ENCODE results near the gene GAB1. TPM values are rescaled to one million over a fixed set of nuclear protein-coding genes. Genes with fewer than 3 reads are reported as not detected.

GAB1 gene
- total RNA-seq, 1 experiment from 2014 or later = 15.3 TPM

GRCh38 chr4:143363332-143363731 is 26.7 kb downstream of the GAB1 start:
- H3K9ac ChIP-seq (ENCODE audit: extremely low read depth, insufficient read length, low read length) = no peak overlapping the region
- Mint-ChIP-seq H3K4me3 (no peak overlapping the region), H3K36me3 (ENCODE audit: insufficient read depth in 1 of 3, low read depth in 3 of 3) (peaks cover 0 to 3% (median 2%) of the 10 kb centered on the region in 3 experiments; a peak in 2 of 7 replicates), H3K4me1 (peaks cover 42 to 48% of the 10 kb centered on the region in 2 experiments), H3K27me3 (ENCODE audit: low read depth) (no peaks in the 10 kb centered on the region), H3K27ac (peak overlapping the region in 2 of 3 experiments; percentile 32; a peak in 2 of 7 replicates), H3K9me3 (no peaks in the 10 kb centered on the region)
- no peak overlapping the region for H2BK5ac ChIP-seq (ENCODE audit: insufficient read length, low read length)
- no peak overlapping the region for H3K23ac ChIP-seq (ENCODE audit: insufficient read length, low read depth, low read length)
- no peak for TF ChIP-seq CTCF (conservative IDR thresholded peaks at IDR 0.05)
- no peak overlapping the region for H3T11ph ChIP-seq (ENCODE audit: low read length)
- H2AFZ ChIP-seq (ENCODE audit: low read length) = no peak overlapping the region
- no peaks in the 10 kb centered on the region for H4K20me1 ChIP-seq (ENCODE audit: control insufficient read depth, insufficient read depth, insufficient read length)
- H3K79me2 ChIP-seq (ENCODE audit: insufficient read depth, low read length) = peaks cover 1% of the 10 kb centered on the region; the same call in 1 of the 2 replicates
- H2AK5ac ChIP-seq (ENCODE audit: insufficient read length, low read length) = no peak overlapping the region
- no peak for DNase-seq
- no peak overlapping the region for H2BK15ac ChIP-seq (ENCODE audit: low read depth, low read length)
- H3K4ac ChIP-seq (ENCODE audit: low read depth, low read length) = no peak overlapping the region
- H3K4me2 ChIP-seq (ENCODE audit: insufficient read depth, insufficient read length, low read length) = no peak overlapping the region
- no peak overlapping the region for H3K27ac ChIP-seq (ENCODE audit: insufficient read length, low read depth, low read length)
- no peak overlapping the region for H2BK20ac ChIP-seq (ENCODE audit: low read depth, low read length, poor library complexity, severe bottlenecking)
- H2BK12ac ChIP-seq (ENCODE audit: insufficient read length, low read depth, low read length) = no peak overlapping the region
- H3K9me3 ChIP-seq (ENCODE audit: control insufficient read depth, low read depth, low read length) = no peaks in the 10 kb centered on the region
- H3K18ac ChIP-seq (ENCODE audit: insufficient read length, low read depth, low read length) = no peak overlapping the region
- H4K8ac ChIP-seq (replicated peaks; ENCODE audit: insufficient read length, low read depth, low read length) = no peak overlapping the region
- peaks cover 9% of the 10 kb centered on the region; the same call in 1 of the 2 replicates for H3K4me1 ChIP-seq (ENCODE audit: insufficient read depth, low read length)
- H3K14ac ChIP-seq (ENCODE audit: insufficient read depth, low read length) = no peak overlapping the region
- WGBS (ENCODE audit: extremely low coverage, insufficient read length, low lambda C conversion rate) = no CpG with 5 or more reads among the region's 3 CpGs
- H4K5ac ChIP-seq (ENCODE audit: insufficient read length, low read depth, low read length) = no peak overlapping the region
- H3K56ac ChIP-seq (ENCODE audit: insufficient read length, low read depth, low read length) = no peak overlapping the region
- H3K27me3 ChIP-seq (ENCODE audit: insufficient read depth, low read length) = no peaks in the 10 kb centered on the region
- no peaks in the 10 kb centered on the region for H3K79me1 ChIP-seq (ENCODE audit: insufficient read depth, low read depth, low read length, poor library complexity, severe bottlenecking)
- no peak overlapping the region for H4K91ac ChIP-seq (ENCODE audit: insufficient read length, low read depth, low read length)
- H2BK120ac ChIP-seq (ENCODE audit: low read depth, low read length, poor library complexity, severe bottlenecking) = no peak overlapping the region
- H3K23me2 ChIP-seq (ENCODE audit: insufficient read length, low read depth, low read length, poor library complexity, severe bottlenecking) = no peaks in the 10 kb centered on the region
